GM23338 (cell line): ENCODE data around the gene TRMT6. TPM values are rescaled to one million over a fixed set of nuclear protein-coding genes. Genes with fewer than 3 reads are reported as not detected.

ENCODE experiments used
- EZH2 ChIP-seq: fragments of 200-600 bp; sonication (generic); IDR thresholded peaks from one replicate; pipeline ENCODE4 v1.8.0; 2017; ENCODE audit warnings: antibody characterized with exemption, mild to moderate bottlenecking, low read depth; ENCODE audit not compliant: unreplicated experiment
- NANOG ChIP-seq: IDR thresholded peaks from 2 replicates; pipeline ENCODE4 v1.6.1; 2016; ENCODE audit warnings: antibody characterized with exemption, borderline replicate concordance
- POLR2AphosphoS5 ChIP-seq: IDR thresholded peaks from 2 replicates; pipeline ENCODE4 v1.6.1; 2016; ENCODE audit warnings: antibody characterized with exemption, low read depth
- STAT1 ChIP-seq: IDR thresholded peaks from one replicate; pipeline ENCODE4 v1.6.1; 2016; ENCODE audit warnings: antibody characterized with exemption; ENCODE audit not compliant: unreplicated experiment
- ZNF114 ChIP-seq: fragments of 250-450 bp; sonication (Bioruptor Pico); IDR thresholded peaks from 2 replicates; pipeline ENCODE4 v1.5.0; 2020; ENCODE audit warnings: mild to moderate bottlenecking, moderate library complexity
- ZNF331 ChIP-seq: fragments of 250-450 bp; sonication (Bioruptor Pico); IDR thresholded peaks from 2 replicates; pipeline ENCODE4 v1.5.0; 2020; ENCODE audit warnings: low read depth, mild to moderate bottlenecking, moderate library complexity
- polyA plus RNA-seq: library from polyadenylated mRNA; unstranded; fragments of >200 nt; fragmentation: Nextera tagmentation; extraction: Ambion mirVana; gene quantifications from 2 replicates; pipeline ENCODE4 v1.2.1, GENCODE V29; 2016
- total RNA-seq: library from RNA; depleted of rRNA; stranded (reverse); fragments of >200 nt; shearing (Covaris generic); gene quantifications from 2 replicates; pipeline ENCODE4 v1.2.3, GENCODE V29; 2014
- TF ChIP-seq, protein P1 (sequence below): fragments of 250-450 bp; sonication (Bioruptor Pico); IDR thresholded peaks from 2 replicates; pipeline ENCODE4 v1.5.0; 2020; ENCODE audit warnings: mild to moderate bottlenecking, moderate library complexity
- TF ChIP-seq, protein P2 (sequence below): IDR thresholded peaks from 2 replicates; pipeline ENCODE4 v1.6.1; 2016; ENCODE audit warnings: antibody characterized with exemption
- TF ChIP-seq, protein P3 (sequence below): IDR thresholded peaks from one replicate; pipeline ENCODE4 v1.6.1; 2018; ENCODE audit warnings: antibody characterized with exemption; ENCODE audit not compliant: unreplicated experiment

Gene TRMT6
- total and polyA plus RNA-seq, 2 experiments from 2014 or later, result 15.5 to 26.3 TPM

DNA sequence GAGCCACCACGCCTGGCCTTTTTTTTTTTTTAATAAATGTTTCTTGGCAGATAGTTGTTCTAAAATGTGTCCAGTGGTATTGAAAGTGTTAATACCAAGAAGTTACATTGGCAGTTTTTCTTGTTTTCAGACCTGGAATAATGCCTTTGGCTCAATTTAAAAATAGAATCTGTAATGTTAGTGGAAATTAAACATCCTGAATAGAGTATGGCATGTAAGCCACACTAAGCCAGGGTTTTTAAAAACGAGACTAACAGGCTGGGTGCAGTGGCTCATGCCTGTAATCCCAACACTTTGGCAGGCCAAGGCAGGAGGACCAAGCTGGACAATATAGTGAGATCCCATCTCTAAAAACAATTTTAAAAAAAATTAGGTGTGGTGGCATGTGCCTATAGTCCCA, 25.4 kb upstream of the TRMT6 start (continued):
- TF ChIP-seq, protein P1, sequence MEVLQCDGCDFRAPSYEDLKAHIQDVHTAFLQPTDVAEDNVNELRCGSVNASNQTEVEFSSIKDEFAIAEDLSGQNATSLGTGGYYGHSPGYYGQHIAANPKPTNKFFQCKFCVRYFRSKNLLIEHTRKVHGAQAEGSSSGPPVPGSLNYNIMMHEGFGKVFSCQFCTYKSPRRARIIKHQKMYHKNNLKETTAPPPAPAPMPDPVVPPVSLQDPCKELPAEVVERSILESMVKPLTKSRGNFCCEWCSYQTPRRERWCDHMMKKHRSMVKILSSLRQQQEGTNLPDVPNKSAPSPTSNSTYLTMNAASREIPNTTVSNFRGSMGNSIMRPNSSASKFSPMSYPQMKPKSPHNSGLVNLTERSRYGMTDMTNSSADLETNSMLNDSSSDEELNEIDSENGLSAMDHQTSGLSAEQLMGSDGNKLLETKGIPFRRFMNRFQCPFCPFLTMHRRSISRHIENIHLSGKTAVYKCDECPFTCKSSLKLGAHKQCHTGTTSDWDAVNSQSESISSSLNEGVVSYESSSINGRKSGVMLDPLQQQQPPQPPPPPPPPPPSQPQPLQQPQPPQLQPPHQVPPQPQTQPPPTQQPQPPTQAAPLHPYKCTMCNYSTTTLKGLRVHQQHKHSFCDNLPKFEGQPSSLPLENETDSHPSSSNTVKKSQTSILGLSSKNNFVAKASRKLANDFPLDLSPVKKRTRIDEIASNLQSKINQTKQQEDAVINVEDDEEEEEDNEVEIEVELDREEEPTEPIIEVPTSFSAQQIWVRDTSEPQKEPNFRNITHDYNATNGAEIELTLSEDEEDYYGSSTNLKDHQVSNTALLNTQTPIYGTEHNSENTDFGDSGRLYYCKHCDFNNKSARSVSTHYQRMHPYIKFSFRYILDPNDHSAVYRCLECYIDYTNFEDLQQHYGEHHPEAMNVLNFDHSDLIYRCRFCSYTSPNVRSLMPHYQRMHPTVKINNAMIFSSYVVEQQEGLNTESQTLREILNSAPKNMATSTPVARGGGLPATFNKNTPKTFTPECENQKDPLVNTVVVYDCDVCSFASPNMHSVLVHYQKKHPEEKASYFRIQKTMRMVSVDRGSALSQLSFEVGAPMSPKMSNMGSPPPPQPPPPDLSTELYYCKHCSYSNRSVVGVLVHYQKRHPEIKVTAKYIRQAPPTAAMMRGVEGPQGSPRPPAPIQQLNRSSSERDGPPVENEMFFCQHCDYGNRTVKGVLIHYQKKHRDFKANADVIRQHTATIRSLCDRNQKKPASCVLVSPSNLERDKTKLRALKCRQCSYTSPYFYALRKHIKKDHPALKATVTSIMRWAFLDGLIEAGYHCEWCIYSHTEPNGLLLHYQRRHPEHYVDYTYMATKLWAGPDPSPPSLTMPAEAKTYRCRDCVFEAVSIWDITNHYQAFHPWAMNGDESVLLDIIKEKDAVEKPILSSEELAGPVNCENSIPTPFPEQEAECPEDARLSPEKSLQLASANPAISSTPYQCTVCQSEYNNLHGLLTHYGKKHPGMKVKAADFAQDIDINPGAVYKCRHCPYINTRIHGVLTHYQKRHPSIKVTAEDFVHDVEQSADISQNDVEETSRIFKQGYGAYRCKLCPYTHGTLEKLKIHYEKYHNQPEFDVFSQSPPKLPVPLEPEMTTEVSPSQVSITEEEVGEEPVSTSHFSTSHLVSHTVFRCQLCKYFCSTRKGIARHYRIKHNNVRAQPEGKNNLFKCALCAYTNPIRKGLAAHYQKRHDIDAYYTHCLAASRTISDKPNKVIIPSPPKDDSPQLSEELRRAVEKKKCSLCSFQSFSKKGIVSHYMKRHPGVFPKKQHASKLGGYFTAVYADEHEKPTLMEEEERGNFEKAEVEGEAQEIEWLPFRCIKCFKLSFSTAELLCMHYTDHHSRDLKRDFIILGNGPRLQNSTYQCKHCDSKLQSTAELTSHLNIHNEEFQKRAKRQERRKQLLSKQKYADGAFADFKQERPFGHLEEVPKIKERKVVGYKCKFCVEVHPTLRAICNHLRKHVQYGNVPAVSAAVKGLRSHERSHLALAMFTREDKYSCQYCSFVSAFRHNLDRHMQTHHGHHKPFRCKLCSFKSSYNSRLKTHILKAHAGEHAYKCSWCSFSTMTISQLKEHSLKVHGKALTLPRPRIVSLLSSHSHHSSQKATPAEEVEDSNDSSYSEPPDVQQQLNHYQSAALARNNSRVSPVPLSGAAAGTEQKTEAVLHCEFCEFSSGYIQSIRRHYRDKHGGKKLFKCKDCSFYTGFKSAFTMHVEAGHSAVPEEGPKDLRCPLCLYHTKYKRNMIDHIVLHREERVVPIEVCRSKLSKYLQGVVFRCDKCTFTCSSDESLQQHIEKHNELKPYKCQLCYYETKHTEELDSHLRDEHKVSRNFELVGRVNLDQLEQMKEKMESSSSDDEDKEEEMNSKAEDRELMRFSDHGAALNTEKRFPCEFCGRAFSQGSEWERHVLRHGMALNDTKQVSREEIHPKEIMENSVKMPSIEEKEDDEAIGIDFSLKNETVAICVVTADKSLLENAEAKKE (CRISPR knock-in tag), result no peak
- TF ChIP-seq POLR2AphosphoS5 (no peak), NANOG (no peak), ZNF114 (CRISPR knock-in tag) (no peak), STAT1 (no peak), ZNF331 (CRISPR knock-in tag) (no peak), EZH2 (no peak)
- TF ChIP-seq, protein P2, sequence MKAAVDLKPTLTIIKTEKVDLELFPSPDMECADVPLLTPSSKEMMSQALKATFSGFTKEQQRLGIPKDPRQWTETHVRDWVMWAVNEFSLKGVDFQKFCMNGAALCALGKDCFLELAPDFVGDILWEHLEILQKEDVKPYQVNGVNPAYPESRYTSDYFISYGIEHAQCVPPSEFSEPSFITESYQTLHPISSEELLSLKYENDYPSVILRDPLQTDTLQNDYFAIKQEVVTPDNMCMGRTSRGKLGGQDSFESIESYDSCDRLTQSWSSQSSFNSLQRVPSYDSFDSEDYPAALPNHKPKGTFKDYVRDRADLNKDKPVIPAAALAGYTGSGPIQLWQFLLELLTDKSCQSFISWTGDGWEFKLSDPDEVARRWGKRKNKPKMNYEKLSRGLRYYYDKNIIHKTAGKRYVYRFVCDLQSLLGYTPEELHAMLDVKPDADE, result no peak
- TF ChIP-seq, protein P3, sequence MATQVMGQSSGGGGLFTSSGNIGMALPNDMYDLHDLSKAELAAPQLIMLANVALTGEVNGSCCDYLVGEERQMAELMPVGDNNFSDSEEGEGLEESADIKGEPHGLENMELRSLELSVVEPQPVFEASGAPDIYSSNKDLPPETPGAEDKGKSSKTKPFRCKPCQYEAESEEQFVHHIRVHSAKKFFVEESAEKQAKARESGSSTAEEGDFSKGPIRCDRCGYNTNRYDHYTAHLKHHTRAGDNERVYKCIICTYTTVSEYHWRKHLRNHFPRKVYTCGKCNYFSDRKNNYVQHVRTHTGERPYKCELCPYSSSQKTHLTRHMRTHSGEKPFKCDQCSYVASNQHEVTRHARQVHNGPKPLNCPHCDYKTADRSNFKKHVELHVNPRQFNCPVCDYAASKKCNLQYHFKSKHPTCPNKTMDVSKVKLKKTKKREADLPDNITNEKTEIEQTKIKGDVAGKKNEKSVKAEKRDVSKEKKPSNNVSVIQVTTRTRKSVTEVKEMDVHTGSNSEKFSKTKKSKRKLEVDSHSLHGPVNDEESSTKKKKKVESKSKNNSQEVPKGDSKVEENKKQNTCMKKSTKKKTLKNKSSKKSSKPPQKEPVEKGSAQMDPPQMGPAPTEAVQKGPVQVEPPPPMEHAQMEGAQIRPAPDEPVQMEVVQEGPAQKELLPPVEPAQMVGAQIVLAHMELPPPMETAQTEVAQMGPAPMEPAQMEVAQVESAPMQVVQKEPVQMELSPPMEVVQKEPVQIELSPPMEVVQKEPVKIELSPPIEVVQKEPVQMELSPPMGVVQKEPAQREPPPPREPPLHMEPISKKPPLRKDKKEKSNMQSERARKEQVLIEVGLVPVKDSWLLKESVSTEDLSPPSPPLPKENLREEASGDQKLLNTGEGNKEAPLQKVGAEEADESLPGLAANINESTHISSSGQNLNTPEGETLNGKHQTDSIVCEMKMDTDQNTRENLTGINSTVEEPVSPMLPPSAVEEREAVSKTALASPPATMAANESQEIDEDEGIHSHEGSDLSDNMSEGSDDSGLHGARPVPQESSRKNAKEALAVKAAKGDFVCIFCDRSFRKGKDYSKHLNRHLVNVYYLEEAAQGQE, result no peak
